GM19035 (cell line): ENCODE measurements around the gene DARS1.

Experiments used
- ATAC-seq: cut with Tn5 transposase; IDR thresholded peaks from one replicate; pipeline ENCODE4 v1.9.1; 2021; ENCODE audit not compliant: unreplicated experiment

The DARS1 gene

GRCh38 chr2:135948141-135948540 is 37.3 kb downstream of the DARS1 start:
- no peak for ATAC-seq

- no peak for ATAC-seq
Measured at GRCh38 chr2:135947483-135947882, 37.9 kb downstream of the DARS1 start.

- no peak for ATAC-seq
Measured at GRCh38 chr2:135945526-135945925, 39.9 kb downstream of the DARS1 start.

DNA sequence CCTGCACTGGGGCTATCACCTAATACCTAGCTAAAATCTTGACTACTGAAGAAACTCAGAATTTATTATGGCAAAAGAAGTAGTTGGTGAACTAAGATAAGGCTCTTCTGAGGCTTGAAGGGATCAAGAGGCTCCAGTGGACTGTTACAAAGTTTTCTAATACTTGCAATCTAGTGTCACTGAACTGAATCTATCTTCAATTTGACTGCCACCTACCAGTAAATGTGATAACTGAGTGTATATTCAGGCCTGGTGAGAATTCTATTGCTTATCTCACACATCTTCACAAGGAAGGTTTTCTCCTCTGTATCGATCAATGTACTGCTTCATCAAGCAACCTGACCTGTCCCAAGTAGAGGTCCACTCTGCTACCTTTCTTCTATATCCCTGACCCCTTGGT is 40.8 kb downstream of the DARS1 start:
- no peak for ATAC-seq

DNA sequence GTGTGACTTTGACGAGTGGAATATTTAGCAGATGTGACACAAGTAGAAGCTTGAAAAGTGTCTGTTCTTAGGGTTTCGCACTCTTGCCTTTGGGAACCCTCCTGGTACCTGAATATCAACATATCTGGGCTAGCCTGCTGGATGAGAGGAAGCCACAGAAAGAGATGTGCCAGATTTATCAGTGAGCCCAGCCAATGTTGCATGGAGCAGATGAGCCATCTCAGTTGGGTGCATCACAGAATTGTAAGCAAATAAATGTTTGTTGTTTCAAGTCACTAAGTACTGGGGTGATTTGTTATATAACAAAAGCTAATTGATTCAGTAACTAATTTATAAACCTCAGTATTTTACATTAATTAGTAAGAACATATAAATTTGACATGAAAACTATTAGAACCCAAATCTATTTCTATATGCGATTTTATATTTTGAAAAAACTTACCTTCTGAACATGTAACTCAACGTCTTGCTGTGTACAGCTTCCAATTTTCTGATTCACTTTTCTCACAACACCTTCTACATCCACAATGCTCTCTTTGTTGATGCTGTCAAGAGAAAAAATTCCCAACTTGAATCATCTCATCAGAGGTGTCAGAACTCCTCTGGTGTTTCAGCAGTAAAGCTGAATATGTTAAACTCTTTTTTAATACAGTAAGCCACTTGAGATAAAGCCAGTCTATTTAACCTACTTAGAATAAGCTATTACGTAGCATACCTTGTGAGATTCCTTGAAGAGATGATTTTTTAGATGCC is 42.3 kb downstream of the DARS1 start:
- no peak for ATAC-seq

GRCh38 chr2:135936524-135936923 is 48.9 kb downstream of the DARS1 start:
- ATAC-seq: no peak

DNA sequence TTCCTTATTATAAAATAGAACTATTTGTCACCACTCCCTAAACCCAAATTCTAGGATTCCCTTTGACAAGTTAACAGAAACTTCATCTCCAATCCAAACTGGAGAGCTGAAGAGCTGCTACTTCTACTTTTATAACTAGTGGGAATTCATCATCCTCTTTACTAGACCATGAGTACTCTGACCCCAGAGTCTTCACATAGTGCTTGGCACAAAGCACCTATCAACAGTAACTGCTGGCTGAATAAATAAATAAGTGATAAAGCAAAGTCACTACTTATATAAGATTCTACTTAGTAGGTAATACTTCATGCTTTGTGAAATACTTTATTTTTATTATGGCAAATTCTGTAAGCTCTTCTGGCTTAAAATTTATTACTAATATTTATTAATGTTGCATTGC is 49.5 kb downstream of the DARS1 start:
- no peak for ATAC-seq

DNA sequence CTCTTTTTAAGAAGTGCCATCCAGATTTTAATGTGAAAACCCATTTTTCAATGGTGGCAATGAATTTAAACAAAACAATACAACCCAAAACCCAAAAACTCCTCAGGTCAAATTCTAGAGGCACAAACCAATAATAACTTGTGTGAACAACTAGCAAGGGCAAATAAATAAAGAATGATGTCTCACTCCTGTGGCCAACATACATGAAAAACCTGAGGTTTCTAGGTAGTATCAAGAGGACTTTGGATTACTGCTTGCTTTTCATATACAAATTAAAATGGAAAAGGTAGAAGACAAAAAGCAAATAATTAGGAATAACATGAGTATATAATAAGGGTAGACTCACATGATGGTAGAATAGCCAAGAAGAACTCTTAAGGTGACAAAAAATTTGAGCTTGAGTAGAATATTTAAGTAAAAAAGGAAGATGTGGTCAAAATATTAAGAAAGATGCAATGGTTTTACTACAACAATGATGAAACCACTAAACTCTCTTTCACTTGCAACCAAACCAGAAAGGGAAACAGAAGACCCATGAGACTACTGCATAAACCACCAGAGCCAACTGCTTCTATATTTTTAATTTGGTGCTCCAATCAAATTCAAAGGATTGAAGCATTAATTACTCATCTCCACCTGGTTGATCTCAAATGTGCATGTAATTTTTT is 53.5 kb downstream of the DARS1 start:
- ATAC-seq: peak; percentile 85

DNA sequence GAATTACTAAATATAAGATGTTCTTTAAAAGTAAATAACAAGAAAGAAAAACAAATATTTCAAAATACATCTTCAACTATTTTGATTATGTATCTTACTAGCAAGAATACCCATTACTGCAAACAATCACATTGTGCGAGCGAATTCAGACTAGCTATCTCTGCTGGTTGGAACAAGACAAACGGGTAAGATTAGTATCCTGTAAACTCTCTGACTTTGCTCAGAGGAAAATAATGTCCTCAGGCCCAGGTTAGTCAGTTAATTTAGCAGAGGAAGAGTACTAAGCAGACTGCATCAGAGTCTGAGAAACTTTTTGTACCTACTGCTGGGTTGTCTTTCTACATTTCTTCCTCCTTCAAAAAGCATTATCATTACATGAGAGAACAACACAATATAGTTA is 58.8 kb downstream of the DARS1 start:
- ATAC-seq: no peak

DNA sequence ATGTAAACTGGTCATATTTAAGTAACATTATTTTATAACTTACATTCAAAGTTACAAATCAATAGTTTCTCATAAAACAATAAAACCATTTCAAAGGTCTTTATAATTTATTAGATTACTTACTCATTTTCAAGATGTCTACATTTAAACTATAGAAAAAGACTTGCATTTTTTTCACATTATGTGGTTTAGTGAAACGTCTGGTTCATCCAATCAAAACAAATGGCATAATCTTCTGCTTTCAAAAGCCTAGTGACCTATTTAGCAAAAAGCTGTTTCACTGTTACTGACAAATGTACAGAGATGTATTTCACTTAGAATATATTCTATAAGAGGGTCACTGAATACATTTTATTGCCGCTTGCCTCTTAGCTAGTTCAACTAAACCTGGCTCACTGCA is 59.9 kb downstream of the DARS1 start:
- ATAC-seq: no peak

GRCh38 chr2:135916207-135916606 is 69.2 kb downstream of the DARS1 start:
- ATAC-seq: no peak

GRCh38 chr2:135914485-135914884 is 70.9 kb downstream of the DARS1 start:
- ATAC-seq: no peak

DNA sequence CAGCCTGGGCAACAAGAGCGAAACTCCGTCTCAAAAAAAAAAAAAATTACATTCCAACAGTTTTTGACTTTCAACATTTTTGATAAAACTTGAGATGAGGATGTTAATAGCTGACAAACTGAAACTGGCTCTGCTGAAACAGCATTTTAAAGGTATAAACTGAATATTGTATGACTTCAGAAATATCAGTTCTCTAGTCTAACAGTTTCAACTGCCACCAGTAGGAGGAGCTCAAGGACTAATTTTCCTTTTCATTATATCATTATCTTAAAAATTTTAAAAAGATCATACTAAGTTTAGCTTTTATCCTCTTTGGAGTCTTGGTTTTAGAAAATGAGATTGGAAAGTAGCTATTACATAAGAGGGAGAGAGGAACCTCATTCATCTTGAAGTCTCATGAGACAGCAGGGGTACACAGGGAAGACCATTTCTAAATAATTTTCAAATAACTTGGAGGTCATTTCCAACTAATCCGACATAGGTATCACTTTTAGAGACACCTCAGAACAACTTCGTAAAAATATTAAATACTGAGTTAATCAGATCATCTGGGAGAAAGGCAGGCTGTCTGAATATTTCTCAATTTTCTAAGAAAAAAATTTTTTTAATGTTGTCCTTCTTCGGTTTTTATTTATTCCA is 71.6 kb downstream of the DARS1 start:
- no peak for ATAC-seq

DNA sequence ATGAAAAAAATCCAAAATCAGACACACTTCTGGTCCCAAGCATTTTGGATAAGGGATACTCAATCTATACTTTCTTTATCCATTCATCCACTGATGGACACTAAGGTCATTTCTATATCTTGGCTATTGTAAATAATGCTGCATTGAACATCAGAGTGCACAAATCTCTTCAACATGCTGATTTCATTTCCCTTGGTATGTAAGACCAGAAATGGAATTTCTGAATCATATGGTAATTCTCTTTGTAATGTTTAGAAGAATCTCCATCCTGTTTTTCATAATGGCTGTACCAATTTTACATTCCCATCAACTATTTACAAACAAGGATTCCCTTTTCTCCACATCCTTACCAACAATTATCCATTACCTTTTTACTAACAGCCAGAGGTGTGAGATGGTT is 75.5 kb downstream of the DARS1 start:
- ATAC-seq: no peak

DNA sequence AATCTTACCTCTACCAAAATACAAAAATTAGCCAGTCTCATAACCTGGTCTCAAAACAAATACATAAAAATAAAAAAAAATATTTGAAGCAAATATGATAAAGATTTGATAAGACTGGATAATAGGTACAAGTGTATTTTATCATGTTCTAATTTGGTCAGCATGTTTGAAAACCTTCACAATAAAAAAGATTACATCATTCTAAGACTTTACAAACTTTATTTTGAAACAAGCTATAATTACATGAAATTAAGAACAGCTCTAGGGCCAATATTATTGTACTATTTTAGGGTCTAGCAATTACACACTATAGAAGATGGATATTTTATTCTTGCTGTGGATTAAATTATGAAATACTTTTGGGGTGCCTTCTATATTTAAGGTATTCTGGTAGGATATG is 79.7 kb downstream of the DARS1 start:
- no peak for ATAC-seq

DNA sequence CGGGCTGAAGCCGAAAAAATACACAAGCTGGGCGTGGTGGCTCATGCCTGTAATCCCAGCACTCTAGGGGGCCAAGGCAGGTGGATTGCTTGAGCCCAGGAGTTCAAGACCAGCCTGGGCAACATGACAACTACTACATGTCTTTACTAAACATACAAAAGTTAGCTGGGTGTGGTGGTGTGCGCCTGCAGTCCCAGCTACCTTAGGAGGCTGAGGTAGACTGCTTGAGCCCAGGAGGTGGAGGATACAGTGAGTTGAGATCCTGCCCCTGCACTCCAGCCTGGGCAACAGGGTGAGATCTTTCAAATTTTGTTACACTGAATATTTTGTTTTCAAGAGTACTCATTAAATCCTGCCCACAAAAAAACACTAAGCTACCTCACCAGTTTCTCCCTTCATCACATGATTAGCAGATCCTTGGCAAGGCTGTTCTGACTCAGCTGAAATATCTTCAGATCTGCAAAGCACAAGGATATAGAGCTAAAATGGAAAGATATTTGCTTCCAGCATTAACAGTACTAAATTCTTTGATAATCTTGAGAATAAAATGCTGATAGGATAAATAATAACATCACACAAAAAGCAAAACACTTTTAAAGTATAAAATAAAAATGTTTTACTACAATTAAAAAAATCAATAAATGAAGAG is 81.0 kb downstream of the DARS1 start:
- no peak for ATAC-seq

GRCh38 chr2:135903650-135904049 is 81.8 kb downstream of the DARS1 start:
- ATAC-seq: no peak

- ATAC-seq: no peak
Measured at GRCh38 chr2:135899567-135899966, 85.9 kb downstream of the DARS1 start.

DNA sequence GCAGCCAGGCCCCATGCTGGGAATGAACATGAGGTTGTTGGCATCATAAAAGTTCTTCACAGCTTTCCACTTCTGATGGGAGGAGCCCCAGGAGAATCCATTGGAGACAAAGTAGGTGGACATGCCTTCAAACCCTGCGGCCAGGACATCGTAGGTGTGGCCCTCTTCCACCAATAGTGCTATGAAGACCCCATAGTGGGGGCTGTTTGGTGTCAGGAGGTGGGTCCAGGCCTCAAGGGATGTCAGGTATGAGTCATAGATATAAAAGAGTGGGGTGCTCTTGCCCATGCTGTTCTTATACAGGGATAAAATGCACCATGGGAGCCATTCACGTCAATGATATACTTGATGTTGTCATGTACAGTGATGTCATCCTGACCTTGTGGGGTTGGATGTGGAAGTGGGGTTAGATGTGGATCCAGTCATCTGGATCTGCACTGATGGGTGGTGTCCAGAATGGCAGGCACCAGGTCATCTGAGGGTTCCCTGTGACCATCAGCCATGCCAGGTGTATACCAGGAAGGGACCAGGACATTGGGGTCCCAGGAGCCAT is 87.1 kb downstream of the DARS1 start:
- ATAC-seq: no peak

- no peak for ATAC-seq
Measured at GRCh38 chr2:135894930-135895329, 90.5 kb downstream of the DARS1 start.

GRCh38 chr2:135893374-135893794 is 92.0 kb downstream of the DARS1 start:
- ATAC-seq: no peak
